GM19438 (cell line): ENCODE results near the gene AP4S1.
"Not testable (repeated sequence)": the region's sequence is repeated elsewhere in the genome, so short reads cannot be mapped to it uniquely, and the experiment has no call there.

Source experiments
- ATAC-seq: cut with Tn5 transposase; IDR thresholded peaks from one replicate; pipeline ENCODE4 v1.9.1; 2021; ENCODE audit warnings: low read depth; ENCODE audit not compliant: unreplicated experiment

AP4S1 gene

GRCh38 chr14:31038521-31039166 is 13.2 kb downstream of the AP4S1 start:
- no peak for ATAC-seq

GRCh38 chr14:31042300-31042699 is 16.9 kb downstream of the AP4S1 start:
- no peak for ATAC-seq

- not testable (repeated sequence) for ATAC-seq
Observed at GRCh38 chr14:31042893-31043292, 17.4 kb downstream of the AP4S1 start.

GRCh38 chr14:31043379-31043778 is 17.9 kb downstream of the AP4S1 start:
- ATAC-seq = no peak

- no peak for ATAC-seq
Observed at GRCh38 chr14:31045501-31046080, 20.1 kb downstream of the AP4S1 start.

- no peak for ATAC-seq
Observed at GRCh38 chr14:31047503-31047902, 22.1 kb downstream of the AP4S1 start.

- no peak for ATAC-seq
Observed at GRCh38 chr14:31051023-31051422, 25.6 kb downstream of the AP4S1 start.

GRCh38 chr14:31051511-31051910 is 26.1 kb downstream of the AP4S1 start:
- no peak for ATAC-seq

GRCh38 chr14:31052905-31053586 is 27.6 kb downstream of the AP4S1 start:
- ATAC-seq = not testable (repeated sequence)

GRCh38 chr14:31057035-31057434 is 31.6 kb downstream of the AP4S1 start:
- no peak for ATAC-seq

- ATAC-seq = no peak
Observed at GRCh38 chr14:31057701-31058364, 32.4 kb downstream of the AP4S1 start.

- ATAC-seq = no peak
Observed at GRCh38 chr14:31059152-31059924, 33.9 kb downstream of the AP4S1 start.

- ATAC-seq = no peak
Observed at GRCh38 chr14:31060253-31060875, 34.9 kb downstream of the AP4S1 start.

GRCh38 chr14:31062908-31063307 is 37.5 kb downstream of the AP4S1 start:
- ATAC-seq = not testable (repeated sequence)

GRCh38 chr14:31068235-31068634 is 42.8 kb downstream of the AP4S1 start:
- ATAC-seq = no peak

- ATAC-seq = no peak
Observed at GRCh38 chr14:31069343-31069742, 43.9 kb downstream of the AP4S1 start.

- no peak for ATAC-seq
Observed at GRCh38 chr14:31070431-31070830, 45.0 kb downstream of the AP4S1 start.

GRCh38 chr14:31071151-31071550 is 45.7 kb downstream of the AP4S1 start:
- no peak for ATAC-seq

- ATAC-seq = no peak
Observed at GRCh38 chr14:31075144-31075543, 49.7 kb downstream of the AP4S1 start.

GRCh38 chr14:31078766-31079165 is 53.3 kb downstream of the AP4S1 start:
- no peak for ATAC-seq
